Hindlimb muscle (tissue), 1 donor: ENCODE results near the gene OSBPL3. TPM values are rescaled to one million over a fixed set of nuclear protein-coding genes. Genes with fewer than 3 reads are reported as not detected.

Experiments
- DNase-seq: peaks from one replicate; pipeline ENCODE4 v3.0.0-alpha.2; 2013
- polyA plus RNA-seq: library from polyadenylated mRNA; unstranded; fragments of 120-200 nt; gene quantifications from one replicate; pipeline ENCODE4 v1.2.1, GENCODE V29; 2013; ENCODE audit not compliant: insufficient read length

Gene OSBPL3
- polyA plus RNA-seq, 1 donor: 3.1 TPM

DNA sequence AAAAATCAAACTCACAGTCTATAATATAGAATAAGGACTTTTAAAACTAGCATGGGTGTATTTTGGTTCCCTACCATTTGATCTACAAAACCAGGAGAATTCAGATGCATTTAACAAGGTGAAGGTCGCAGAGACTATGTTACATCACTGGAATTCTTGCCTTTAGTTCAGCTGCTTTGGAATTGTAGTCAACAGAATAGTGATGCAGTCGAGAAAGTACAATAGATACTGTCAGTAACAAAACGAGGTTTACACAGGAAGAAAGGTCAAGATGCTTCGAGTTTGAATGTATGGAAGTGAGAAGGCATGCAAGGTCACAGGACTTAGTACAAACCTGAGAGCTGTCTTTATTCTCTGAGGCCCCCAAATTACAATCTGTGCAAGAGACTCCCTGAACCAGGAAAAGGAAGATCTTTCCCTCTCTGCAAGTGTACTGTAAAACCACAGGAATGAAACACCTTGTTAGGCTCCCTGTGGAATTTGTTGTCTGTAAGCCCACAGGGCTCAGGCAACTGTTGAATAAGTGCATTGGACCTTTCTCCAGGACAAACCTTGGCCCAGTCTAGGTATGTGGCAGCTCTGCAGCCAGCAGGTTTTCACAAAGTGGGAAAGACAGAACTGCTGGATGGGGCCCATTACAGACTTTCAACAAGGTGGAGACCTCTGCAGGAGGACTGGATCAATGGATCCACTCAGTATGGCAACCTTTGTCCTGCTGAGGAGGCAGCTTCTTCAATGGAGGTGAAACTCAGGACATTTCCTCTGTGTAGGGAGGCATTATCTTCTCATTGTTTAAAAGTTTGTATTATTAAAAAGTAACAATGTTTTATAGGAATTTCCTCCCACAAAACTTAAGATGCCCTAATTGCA, 121.6 kb downstream of the OSBPL3 start:
- DNase-seq: no peak

DNA sequence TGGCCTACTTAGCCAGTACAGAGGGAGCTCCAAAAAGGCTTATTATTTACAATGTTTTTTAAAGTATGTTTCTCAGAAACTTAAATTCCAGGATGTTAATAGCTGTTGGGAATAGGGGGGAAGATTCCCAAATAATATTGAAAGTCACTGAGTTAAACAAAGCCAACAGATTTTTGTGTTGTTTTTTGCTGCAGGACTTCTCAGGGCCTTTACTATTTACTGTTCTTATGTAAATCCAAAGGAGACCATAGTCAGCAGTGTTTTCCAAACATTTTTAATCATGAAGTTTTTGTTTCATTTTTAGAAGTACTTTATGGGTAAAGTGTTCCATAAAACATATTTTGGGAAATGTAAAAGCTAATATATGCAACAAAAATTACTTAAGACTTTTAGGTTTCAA, 122.4 kb downstream of the OSBPL3 start:
- no peak for DNase-seq

DNA sequence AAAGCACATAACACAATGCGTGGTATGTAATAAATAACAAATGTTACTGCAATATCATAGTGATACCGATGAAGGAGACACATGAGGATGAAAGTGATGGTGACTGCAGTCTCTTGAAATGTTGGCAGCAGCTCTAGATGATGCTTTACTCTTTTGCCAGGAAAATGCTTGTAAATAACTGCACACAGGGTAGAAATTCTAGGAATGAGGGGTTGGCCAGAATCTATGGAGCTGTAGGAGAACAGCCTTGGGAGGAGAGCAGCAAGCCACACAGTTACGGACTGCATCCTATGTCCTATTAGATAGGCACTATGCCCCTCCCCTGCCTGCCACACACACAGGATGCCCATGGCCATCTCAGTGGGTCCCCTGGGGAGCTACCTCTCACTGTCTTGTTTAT, 125.1 kb downstream of the OSBPL3 start:
- no peak for DNase-seq

GRCh38 chr7:24851786-24852185, 128.2 kb downstream of the OSBPL3 start:
- DNase-seq: no peak

GRCh38 chr7:24848878-24849277, 131.1 kb downstream of the OSBPL3 start:
- DNase-seq: no peak

DNA sequence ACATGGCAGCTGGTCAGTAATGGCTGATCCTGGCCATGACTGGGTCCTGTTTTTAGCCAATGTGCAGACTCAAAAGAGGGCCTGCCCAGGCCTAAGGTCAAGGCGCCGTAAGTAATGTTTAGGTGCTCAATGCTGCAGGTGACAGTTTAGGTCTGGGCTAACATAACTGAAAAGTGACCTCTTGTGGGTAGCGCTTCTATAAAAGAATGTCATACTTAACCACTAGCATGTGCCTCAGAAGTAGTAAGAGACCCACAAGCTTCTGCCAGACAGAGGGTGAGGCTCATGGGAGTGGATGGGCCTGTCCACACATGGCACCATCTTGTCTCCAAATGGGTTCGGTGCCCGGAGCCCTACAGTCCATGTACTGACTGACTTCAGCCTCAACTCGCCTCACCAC, 132.2 kb downstream of the OSBPL3 start:
- DNase-seq: no peak

GRCh38 chr7:24843821-24844434, 136.1 kb downstream of the OSBPL3 start:
- DNase-seq: no peak

DNA sequence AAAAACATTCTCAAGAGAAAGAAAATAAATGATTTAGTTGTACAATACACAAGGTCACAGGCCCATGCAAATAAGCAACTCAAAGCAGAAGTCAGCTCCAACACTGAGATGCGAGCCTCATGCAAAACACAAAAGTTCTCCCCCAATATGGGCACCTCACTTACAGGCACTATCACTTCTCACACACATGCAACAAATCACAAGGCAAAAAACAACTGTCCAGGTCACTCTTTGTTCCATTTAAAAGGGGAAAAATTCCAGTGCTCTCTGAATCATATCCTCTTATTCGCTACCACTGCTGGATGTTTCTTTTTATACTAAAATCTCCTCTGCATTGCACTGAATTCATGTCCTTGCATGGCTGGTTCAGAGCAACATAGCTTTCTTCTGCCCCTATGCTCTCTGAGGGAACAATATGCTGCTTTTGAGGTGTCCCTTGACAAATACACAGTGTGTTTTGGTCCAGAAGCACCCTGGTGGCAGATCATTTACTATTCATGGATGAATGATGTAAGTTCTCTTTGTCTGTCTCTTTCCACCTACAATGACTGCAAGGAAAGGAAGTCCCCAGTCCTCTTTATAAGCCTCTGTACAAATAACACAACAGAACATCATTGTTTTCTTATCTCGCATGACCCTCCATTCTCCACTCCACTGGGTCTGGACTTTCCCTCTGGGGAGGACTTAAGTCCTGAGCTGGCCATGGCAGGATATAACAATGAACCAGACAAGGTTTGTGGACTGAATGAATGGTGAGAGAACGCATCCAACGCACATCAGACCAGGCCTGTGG, 137.3 kb downstream of the OSBPL3 start:
- no peak for DNase-seq

DNA sequence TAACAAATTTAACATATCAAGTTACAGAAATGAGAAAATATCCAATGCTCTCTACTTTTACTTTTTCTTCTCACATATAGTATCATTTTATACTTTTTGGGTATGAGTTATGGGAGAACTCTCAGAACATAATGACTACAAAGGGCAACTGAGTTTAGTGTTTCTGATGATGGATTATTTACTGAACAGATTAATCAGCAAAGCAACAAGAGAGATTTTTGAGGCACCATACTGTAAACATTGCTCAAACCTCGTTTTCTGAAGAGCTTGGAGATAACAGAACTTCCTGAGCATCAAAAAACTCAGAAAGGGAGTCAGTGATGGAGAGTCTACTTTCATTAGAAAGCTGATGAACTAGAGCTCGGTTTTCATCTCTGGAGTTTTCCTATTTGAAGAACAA, 137.9 kb downstream of the OSBPL3 start:
- no peak for DNase-seq

DNA sequence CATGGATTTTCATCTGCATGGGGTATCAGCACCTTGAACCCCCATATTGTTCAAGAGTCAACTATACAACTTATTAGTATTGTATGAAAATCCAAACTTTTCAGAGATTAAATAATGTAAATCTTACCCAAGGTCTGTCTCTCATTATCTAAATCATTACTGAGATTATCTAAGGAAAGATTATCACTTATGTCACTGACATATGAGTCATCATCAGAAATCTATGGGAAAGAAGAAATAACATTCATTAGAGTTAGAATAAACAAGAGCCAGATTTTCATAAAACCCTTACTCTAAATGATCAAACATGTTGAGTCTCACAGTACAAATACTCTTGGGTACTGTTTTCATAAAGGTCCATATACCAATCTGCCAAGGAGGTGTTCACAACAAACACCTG, 139.4 kb downstream of the OSBPL3 start:
- DNase-seq: no peak

- no peak for DNase-seq
Measured at GRCh38 chr7:24836084-24836483, 143.9 kb downstream of the OSBPL3 start.

DNA sequence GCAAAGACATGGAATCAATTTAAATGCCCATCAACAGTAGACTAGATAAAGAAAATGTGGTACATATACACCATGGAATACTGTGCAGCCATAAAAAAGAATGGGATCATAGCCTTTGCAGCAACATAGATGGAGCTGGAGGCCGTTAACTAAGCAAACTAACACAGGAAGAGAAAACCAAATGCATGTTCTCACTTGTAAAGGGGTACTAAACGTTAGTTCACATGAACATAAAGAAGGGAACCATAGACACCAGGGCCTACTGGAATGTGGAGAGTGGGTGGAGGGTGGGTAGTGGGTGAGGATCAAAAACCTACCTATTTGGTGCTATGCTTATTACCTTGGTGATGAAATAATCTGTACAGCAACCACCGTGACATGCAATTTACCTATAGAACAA, 144.3 kb downstream of the OSBPL3 start:
- no peak for DNase-seq

- no peak for DNase-seq
Measured at GRCh38 chr7:24834128-24834798, 145.7 kb downstream of the OSBPL3 start.

DNA sequence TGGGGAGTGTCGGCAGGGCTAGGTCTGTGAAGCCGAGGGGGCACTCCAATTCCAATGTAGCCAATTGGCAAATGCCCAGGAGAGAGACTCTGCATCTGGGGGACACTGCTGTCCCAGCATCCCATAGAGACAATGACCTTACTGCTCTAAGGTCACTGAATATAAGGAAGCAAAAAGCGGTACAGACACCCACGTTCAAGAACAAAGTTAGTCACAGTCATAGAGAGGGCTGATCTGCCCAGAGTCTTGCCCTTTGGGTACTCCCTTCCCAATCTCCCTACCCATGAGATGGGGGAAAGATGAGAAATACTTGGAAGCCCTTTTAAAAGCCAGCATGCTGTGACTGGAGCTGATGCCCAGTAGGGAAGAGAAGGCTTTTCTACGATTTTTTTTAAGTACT, 146.4 kb downstream of the OSBPL3 start:
- DNase-seq: no peak

DNA sequence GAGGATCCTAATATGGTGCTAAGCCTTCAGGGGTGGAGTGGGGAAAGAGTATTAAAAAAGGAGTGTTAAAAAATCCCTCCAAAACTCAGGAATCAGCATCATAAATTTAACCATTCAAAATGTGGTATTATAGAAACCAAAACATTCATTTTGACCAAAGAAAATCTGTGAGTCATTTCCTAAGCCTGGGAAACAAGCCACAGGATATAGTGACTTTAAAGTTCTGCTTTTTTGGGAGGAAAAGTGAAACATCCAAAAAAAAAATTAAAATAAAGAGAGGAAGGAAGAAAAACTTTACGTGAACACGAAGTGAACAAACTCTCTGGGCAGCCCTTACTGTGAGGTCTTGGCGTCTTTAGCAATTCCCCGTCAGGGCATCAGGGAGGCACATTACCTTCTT, 148.7 kb downstream of the OSBPL3 start:
- DNase-seq: no peak

DNA sequence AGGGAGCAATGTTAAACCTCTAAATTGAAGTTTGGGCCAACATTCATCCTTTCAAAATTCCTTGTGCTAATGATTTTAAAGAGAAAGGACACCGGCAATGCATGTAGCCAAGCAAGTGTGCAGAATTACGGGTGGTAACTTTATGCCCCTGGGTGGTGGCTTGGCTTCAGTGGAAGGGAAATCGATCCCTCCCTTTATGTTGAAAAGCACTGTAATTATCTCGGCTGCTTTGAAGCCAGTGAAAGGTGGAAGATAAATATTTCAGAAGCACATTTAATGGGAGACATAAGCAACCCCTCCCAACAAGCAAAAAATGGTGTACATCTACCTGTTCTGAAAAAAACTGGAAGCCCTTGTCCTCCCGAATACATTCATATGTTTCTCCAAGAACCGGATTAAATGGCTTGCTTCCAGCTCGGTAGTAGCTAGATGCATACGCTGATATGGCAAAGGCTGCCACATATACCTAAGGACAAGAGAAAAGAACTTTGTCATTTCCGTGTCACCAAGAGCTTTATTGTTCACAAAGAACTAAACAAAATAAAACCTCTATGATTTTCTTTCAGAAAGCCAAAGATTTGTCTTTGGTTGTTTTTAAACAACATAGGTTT, 149.4 kb downstream of the OSBPL3 start:
- DNase-seq: no peak

DNA sequence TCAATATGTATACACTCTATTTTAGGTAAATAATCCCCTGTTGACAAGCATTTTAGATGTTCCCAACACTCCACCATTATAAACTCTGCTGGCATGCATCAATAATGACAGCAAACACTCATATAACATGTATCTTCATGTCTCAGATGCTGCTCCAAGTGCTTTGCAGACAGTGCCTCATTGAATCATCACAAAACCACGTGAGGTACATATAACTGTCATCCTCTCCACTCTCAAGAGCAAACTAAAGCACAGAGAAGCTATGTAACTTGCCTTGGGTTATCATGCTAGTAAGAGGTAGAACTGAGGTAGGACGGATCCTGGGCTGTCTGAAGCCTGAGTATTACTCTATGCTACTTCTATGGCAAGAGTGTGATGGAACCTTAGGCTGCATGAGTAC, 150.2 kb downstream of the OSBPL3 start:
- DNase-seq: no peak

DNA sequence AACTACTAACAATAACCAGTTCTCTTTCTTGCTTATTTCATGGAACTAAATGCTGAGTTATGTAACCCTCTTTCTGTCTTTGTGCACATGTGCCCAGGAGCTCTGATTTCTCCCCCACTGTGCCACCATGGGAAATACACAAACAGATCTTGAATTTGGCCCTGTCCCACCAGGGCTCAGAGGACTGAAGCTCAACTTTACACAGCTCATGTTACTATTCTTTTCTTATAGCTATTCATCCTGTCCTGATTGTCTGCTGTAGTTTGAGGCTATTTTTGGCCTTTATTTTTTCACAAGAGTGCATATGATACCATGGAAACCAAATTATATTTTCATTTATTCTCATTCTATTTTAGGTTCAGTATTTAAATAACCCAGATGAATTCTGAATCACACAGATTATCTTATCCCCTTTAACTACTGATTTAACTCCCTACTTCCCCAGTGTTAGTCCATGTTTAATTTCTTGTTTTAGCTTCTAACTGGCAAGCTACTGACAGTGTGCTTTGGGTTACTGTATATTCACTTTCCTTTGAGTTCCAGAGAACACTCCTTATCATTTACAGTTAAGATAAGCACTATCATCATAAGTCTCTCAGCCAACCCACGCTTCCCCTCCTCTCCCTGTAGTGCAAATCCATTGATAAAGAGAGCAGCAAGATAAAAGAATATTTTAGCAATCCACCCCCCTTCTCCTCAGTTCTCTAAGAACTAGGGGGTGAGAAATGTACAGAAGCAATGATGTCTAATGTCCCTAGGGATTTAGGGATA, 150.9 kb downstream of the OSBPL3 start:
- DNase-seq: no peak

DNA sequence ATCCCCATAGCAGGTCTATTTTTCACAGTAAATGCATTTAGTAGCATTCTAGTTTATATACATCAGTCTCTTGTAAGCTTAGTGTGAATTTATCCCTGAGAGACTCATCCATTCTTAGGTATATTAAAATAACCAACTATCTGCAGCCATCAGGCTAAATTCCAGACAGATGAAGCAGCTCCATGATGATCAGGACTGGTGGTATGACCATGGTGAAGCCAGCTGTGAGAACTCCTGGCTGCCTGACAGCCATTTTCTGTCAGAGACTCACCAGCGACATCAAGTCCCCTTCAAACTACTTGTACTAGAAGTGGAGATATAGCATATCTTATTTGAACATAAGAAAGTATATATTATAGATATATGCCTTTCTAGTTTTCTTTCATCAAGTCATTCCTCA, 152.4 kb downstream of the OSBPL3 start:
- DNase-seq: no peak

DNA sequence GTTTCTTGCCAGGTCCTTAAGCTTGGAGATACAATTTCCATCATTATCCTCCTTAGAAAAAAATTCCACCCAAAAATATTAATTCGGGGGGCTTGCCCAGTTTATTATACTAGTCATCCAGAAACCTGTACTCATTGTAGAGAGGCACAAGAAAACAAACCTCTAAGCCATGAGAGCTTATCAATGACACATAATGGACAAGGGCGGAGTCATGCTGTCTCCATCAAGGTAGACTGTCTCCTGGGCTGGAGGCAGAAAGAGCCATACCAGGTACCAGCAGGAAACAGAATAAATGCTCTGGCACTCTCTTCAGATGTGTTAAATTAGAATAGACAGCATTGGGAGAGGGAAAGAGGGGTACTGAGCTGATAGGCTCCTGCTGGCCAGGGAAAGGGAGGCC, 153.0 kb downstream of the OSBPL3 start:
- no peak for DNase-seq

DNA sequence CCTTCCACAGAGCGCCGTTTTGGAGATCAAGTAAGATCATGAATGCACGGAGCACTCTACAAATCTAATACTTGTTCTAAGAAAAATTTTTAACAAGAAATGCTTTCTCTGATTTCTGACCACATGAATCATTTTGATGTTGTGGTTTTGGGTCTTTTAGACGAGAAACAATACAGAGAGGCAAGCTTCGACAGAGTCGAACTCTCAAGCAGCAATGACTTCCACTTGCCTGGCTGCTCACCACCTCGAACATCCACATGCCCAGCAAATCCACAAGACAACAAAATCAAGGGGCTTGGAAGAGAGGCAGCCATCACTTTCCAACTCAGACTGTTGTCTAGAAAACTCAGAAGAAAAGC, 153.3 kb downstream of the OSBPL3 start:
- no peak for DNase-seq
